Stimulated activated CD8-positive, alpha-beta memory T cell treated with anti-CD3 and anti-CD28 coated beads, Interleukin-2, amount 100 ng/mL, for 48 hours (primary cell): Measurements from ENCODE around the gene ACER2.

Experiments
- DNase-seq, 2 donors: peaks; one replicate each; pipeline ENCODE4 v3.0.0-alpha.2; 2020; ENCODE audit warnings: low read depth in 2 of 2

Gene ACER2

DNA sequence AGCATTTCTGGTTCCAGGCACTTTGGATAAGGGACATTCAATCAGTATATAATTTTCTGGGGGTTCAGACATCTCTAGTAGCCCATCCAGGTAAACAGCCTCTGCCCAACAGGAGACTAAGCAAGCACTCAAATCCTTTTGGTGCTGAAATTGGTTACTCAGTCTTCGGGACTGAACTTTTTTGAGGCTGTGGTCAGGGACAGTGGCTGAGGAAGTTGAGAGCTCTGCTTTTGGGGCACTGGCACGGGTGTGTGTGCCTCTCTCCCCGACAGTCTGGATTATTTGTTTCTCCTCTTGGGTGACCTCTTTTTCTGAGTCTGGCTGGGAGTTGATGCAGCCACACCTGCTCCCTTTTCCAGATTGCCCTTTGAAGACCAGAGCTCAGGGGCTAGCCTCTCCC lies 47.6 kb downstream of the ACER2 start:
- DNase-seq: no peak

- peak; percentile 20 to 33 for DNase-seq
Measured at GRCh38 chr9:19456996-19457692, 48.3 kb downstream of the ACER2 start.

DNA sequence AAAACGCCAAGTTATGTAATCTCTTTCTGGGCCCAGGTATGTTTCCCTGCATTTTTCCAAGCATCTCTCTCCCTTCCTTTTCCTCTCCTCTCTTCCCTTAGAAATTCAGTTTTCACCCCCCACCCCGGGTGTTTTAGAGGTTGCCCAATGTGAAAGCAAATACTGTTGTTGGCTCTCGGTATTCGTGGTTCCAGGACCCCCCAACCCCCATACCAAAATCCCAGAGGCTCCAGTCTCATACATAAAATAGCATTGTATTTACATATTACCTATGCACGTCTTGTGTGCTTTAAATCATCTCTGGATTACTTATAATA lies 48.8 kb downstream of the ACER2 start:
- no peak for DNase-seq

GRCh38 chr9:19460243-19460642 lies 51.4 kb downstream of the ACER2 start:
- DNase-seq: no peak

DNA sequence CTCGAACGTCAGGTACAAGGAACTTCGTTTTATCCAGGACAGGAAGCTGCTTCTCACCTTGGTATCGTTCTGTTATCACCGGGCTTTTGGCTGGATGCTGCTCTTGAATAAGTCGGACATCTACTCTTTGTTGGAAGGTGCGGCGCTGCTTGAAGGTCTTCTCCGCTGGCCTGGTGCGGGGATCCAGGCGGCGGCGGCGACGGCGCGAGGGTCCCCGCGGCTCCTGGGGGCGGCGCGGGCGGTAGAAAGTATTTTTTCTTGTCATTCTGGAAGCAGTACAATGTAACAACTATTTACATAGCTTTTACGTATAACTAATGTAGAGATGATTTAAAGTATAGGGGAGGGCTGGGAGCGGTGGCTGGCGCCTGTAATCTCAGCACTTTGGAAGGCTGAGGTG lies 52.3 kb downstream of the ACER2 start:
- DNase-seq: no peak

DNA sequence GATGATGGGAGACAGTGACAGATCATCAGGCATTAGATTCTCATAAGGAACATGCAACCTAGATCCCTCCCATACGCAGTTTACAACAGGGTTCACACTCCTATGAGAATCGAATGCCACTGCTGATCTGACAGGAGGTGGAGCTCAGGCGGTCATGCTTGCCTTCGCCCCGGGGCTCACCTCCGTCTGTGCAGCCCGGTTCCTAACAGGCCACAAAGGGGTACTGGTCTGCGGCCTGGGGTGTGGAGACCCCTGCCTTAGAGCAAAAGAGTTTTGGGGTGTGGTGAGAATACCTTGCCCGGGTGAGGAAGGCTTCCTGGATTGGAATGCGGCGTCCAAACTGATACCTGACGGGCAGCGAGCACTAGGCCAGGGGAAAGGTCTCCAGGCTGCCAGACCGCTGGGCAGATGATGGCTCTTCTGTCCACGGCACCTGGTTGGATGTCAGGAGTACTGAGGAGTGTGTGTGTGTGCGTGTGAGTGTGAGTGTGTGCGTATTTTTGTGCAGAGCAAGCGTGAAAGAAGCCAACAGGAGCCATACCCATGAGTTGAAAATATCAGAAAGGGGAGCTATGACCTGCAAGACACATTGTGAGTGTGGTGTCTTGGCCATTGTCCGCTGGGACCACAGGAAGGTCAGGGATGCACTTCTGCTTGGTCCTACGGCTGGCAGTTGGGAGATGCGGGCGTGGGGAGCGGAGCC lies 55.4 kb downstream of the ACER2 start:
- DNase-seq: no peak

- DNase-seq: peak; percentile 52 to 53
Measured at GRCh38 chr9:19464764-19465585, 56.2 kb downstream of the ACER2 start.

DNA sequence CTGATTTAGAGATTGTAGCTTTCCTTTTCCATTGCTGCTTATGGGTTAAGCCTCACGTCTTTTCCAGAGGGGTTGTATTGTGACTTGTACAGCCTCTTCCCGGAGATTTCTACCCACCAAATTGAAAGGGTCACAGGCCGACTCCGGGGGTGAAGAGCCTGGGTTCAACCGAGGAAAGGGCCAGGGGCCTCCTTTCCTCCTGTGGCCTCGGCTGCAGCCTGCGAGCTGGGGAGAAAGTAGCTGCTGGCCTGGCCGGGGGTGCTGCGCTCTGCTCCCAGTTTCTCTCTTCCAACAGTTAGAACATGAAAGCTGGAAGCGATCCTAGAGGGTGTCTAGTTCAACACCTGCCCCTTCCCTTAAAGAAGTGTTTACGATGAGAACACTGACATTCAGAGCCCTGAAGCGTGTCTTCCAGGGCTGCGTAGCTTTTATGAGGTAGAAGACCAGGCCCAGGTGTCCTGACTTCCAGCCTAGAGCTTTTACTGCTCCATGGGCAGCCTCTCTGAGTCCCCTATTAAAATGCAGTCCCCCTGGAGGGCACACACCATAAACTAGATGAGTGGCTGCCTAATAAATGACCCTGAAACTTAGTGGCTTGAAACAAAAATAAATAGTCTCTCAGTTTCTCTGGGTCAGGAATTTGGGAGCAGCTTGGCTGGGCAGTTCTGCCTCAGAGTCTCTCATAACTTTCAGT lies 56.9 kb downstream of the ACER2 start:
- DNase-seq: no peak

DNA sequence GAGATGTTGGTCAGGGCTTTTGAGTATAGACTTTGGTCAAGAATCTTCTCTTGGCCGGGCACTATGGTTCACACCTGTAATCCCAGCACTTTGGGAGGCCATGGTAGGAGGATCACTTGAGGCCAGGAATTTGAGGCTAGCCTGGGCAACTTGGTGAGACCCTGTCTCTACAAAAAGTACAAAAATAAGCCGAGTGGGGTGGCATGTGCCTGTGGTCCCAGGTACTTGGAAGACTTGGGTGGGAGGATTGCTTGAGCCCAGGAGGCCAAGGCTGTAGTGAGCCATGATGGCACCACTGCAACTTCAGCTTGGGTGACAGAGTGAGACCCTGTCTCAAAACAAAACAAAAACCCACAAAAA lies 57.5 kb downstream of the ACER2 start:
- DNase-seq: no peak

- no peak for DNase-seq
Measured at GRCh38 chr9:19469271-19469670, 60.5 kb downstream of the ACER2 start.

GRCh38 chr9:19470567-19470966 lies 61.8 kb downstream of the ACER2 start:
- no peak for DNase-seq

DNA sequence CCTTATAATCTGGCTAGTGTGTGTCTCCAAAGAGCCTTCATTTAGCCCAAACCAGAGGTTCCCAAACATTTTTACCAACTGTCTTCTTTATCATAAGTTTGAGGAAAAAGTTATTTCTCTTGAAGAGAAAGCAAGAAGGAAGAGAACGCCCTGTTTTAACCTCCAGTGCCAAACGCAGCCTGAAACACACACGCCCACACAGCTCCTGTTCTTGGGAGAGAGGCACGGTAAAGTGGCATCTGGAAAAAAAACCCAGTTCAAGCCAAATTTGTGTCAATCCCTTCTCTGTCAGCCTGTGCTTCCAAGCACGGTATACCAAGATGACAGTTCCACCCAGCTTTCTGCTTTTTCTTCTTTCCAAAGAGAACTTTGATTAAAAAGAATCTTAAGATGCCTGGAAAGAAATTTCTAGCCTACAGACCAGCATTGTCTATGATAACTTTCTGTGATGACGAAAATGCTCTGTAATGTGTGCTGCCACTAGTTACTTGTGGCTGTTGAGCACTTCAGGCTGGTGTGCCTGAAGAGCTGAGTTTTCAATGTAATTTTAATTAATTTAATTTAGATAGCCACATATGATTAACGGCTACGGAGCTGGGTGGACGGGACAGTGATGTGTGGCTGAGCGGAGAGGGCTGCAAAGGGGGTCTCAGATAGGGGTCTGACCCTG lies 62.3 kb downstream of the ACER2 start:
- no peak for DNase-seq

DNA sequence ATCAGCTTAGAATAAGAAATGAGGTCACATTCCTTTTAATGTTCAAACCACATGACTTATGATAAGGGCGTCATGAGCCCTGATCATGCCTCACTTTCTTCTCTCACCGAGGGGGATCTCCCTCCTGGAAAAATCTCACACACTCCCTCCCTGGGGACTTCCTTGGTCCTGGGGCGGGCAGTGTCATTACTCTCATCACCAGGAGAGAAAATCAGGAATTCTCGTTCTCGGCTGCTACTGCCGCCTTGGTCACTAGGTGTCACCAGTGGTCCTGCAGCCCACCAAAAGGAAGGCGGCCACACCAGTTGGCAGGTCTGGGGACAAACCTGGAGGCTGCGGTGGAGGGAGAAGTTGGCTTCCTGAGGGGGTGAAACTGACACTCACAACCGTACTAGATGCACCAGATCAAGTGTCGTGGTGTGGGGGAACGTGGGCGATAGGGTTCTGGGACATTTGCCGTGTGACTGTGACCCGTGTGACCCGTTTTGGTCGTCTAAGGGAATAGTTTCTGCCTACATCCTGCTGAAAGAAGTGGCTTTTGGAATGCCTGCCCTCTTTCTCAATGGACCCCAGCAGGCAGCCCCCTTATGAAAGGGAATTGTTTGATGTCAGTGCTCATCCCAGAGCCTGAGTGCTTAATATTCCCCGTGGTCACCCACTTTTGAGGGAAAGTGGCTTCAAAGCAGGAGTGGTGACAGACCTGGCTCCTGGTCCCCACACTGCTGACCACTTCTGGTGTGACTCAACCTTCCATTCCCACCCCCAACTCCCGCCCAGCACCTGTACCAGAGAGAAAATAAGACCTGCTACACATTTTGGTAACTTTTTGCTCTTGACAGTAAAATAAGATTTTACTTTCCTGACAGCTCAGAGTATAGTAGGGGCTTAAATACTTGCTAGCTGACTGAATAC lies 63.2 kb downstream of the ACER2 start:
- peak; percentile 29 to 45 for DNase-seq

DNA sequence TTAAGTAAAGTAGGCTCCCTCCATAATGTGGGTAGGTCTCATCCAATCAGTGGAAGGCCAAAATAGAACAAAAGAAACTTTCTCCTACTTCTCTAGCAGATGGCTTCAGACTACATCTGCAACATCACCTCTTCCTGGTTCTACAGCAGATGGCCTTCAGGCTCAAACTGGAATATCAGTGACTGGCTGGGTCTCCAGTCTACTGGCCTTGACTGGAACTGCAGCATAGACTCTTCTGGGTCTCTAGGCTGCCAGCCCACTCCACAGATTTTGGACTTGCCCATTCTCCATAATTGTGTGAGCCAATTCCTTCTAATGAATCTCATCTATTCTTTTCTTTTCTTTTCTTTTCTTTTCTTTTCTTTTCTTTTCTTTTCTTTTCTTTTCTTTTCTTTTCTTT lies 64.8 kb downstream of the ACER2 start:
- no peak for DNase-seq

DNA sequence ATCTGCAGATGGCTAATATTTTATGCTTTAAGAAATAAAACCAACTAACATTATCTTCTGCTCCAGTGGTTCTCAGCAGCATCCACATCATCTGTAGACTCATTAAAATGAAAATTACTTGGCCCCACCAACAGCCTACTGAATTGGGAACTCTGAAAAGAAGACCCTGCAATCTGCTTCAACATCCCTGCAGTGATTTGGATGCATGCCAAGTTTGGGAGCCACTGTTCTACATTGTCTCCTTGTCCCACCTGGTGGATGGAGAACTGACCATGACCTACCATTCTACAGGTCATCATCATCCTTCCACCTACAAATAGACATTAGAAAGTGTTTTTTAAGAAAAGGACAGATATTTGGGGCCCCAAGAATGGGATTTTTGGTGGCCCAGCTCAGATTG lies 71.1 kb downstream of the ACER2 start:
- no peak for DNase-seq

- no peak for DNase-seq
Measured at GRCh38 chr9:19480345-19480744, 71.5 kb downstream of the ACER2 start.

- DNase-seq: no peak
Measured at GRCh38 chr9:19481121-19481870, 72.5 kb downstream of the ACER2 start.

- no peak for DNase-seq
Measured at GRCh38 chr9:19481971-19482404, 73.2 kb downstream of the ACER2 start.

DNA sequence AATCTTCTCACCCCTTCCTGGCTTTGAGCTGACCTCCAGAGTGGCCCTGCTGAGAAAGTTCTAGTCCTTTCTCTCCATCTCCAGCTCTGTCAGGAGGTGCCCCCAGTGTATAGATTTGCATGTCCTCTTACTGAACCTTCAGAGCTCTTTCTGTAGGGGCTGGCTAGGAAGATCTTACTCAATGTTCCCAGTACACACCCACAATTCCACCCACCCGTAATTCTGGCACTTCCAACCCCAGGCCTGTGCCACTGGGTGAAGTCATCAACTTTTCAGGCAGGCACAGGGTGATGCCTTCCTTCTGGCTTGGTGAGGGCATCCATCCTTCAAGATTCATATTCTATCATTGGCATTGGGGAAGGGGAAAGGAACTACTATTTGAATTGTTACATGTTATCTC lies 75.9 kb downstream of the ACER2 start:
- no peak for DNase-seq

- DNase-seq: no peak
Measured at GRCh38 chr9:19485193-19485592, 76.4 kb downstream of the ACER2 start.
